Stimulated activated CD4-positive, alpha-beta T cell treated with anti-CD3 and anti-CD28 coated beads, Interleukin-1b, Interleukin-23, amount 100 ng/mL, for 1 hour (primary cell): ENCODE measurements around the gene MRTFA.

Experiments used
- DNase-seq, 2 donors: peaks; one replicate each; pipeline ENCODE4 v3.0.0-alpha.2; 2020; ENCODE audit warnings: low read depth in 2 of 2

The MRTFA gene

GRCh38 chr22:40463683-40464082 lies 172.8 kb downstream of the MRTFA start:
- DNase-seq: no peak

DNA sequence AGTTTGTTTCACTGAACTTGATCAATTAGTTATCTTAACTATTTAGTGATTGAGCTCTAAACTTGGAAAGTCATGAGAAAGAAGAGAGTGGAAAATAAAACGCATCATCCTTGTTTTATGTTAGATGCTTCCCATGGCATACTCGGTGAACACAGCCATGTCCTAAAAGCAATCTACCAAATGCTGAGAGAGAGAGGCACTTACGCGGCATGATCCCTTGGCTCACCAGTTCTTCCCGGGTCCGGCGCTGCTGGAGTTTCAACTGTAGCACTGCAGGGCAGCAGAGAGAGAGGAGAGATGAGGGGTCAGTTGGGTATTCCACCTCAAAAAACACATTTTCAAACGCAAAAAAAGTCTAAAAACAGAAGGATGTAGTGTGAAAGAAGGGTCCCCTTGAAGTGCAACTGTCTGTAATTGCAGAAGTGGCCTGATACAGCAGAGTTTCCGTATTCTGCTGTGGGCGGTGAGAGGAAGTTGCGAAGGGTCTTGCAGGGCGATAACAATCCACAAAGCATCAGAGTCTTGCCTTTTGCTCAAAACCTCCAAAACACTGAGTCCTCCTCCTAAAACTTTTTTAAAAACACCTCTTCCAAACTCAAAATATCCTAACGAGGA lies 173.4 kb downstream of the MRTFA start:
- no peak for DNase-seq

DNA sequence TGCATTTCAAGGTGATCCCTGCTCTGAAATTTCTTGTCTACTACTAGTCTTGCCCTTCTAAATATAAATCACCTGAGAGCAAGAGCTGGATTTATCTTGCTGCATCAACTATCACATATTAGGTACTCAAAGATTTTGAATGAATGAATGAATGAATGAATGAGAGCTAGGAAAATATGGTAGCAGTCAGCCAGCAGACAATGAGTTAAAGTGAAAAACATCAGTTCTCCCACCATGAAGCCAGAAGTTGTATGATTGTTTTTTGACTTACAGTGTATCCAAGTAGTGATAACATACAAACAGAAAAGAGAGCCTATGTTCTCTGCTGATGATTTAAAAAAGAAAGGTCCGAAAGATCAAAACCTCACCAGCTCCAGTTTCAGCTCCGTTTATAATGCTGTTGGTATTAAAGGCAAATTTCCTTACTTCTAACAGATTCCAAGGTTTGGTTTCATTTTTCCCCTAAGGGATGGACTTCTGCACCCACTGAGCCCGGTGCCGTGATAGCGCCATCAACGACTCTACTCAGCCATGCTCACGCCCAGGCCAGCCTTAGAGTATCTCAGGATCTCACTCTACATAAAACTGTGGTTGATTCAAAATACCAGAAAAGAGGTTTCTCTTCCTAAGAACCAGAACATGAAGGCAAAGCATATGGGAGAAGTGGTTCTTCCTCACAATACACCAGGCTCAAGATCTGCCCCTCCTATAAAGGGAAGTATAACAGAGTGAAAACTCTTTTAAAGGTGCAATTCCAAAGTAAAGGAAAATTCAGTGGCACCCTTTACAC lies 174.1 kb downstream of the MRTFA start:
- no peak for DNase-seq

DNA sequence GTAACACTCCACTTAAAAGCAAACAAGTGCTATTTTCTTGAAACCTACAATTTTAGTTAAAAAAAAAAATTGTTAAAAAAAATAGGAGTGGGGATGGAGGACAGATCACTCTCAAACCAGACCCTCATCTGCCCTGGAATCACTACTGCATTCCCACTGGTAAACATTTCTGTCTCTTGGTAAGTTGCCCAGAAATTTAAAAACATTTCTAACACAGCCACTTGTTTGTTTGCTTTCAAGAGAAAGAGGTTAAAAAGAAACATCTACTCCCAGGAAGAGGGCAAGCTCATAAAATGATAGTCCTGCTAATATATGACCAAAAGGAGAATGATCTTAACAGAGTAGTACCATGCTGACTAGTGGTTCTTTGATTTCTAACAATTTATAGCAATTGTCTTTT lies 182.8 kb downstream of the MRTFA start:
- DNase-seq: no peak

- no peak for DNase-seq
These were observed 183.6 kb downstream of the MRTFA start for GRCh38 chr22:40452730-40453487.

- DNase-seq: no peak
These were observed 185.3 kb downstream of the MRTFA start for GRCh38 chr22:40451210-40451609.

- DNase-seq: no peak
These were observed 185.9 kb downstream of the MRTFA start for GRCh38 chr22:40450616-40451015.

DNA sequence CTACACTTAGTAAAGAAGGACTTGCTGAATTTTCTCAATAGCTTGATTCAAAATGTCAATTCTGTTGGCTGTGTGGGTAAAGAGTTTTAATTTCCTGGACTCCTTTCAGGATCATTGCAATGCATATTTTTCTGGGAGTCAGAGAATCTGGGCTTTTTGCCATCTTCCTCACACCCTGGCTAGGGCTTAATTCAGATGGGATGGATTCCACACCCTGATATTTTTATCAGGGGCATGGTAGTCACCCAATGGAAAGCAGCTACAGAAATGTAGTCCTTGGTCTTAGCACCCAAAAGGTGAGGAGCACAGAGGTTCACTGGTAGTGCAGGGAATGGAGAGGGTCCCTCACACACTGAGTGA lies 186.9 kb downstream of the MRTFA start:
- DNase-seq: no peak

GRCh38 chr22:40446203-40446602 lies 190.3 kb downstream of the MRTFA start:
- DNase-seq: no peak

DNA sequence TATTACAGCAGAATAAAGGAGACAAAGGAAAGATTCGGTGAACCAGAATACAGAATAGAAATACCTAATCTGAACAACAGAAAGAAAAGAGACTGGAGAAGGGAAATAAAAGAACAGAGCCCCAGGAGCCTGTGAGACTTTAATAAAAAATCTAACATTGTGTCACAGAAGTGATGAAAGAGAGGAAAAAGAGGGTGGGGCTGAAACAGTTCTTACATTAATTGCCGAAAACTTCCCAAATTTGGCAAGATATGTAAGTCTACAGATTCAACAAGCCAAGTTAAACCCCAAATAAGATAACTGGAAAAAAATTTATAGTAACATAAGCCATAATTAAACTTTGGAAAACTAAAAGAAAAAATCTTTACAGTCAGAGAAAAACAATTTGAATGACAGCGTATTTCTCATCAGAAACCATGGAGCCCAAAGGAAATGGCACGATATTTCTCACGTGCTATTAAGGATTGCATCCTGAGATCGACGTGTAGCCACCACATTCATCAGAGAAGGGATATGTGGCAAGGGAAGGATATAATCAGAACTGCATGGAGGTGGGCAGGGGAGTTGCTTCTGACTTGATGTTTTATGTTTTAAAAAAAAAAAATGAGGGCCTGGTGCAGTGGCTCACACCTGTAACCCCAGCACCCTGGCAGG lies 192.2 kb downstream of the MRTFA start:
- DNase-seq: no peak

GRCh38 chr22:40443732-40444131 lies 192.8 kb downstream of the MRTFA start:
- DNase-seq: no peak

GRCh38 chr22:40441761-40442390 lies 194.6 kb downstream of the MRTFA start:
- no peak for DNase-seq

GRCh38 chr22:40436505-40437431 lies 199.8 kb downstream of the MRTFA start:
- DNase-seq: no peak

DNA sequence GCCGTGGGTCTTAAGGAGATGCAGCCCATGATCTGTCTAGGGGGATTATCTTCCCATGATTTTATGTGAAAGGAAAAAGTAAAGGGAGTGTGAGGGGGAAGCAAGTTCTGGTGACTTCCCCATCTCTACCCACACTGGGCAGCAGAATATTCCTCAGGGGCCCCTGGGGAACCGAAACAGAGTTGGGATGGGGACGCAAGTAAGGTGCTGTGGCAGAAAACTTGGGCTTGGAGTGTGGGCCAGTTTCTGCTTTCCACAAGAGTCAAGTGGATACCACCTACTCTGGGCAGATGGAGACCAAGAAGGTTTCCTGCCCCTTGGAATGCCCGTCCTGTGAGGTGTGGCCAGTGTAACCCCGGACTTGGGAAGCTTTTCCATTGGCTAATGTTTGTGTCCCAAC lies 201.8 kb downstream of the MRTFA start:
- no peak for DNase-seq

DNA sequence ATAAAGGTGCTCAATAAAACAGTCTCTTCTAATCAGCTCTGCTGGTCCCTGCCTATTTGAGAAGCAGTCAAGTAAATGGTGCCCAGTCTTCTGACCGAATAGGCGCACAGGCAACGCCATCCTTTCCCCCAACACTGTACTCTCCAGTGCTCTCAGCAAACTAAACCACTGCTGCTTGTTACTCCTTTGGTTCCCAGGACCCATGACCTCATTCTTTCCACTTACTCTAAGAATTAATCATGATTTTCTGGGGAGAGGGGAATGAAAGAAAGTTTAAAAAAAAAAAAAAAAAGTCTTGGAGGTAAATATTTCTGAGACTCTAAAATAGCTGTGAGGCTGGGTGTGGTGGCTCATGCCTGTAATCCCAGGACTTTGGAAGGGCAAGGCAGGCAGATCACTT lies 202.4 kb downstream of the MRTFA start:
- no peak for DNase-seq

DNA sequence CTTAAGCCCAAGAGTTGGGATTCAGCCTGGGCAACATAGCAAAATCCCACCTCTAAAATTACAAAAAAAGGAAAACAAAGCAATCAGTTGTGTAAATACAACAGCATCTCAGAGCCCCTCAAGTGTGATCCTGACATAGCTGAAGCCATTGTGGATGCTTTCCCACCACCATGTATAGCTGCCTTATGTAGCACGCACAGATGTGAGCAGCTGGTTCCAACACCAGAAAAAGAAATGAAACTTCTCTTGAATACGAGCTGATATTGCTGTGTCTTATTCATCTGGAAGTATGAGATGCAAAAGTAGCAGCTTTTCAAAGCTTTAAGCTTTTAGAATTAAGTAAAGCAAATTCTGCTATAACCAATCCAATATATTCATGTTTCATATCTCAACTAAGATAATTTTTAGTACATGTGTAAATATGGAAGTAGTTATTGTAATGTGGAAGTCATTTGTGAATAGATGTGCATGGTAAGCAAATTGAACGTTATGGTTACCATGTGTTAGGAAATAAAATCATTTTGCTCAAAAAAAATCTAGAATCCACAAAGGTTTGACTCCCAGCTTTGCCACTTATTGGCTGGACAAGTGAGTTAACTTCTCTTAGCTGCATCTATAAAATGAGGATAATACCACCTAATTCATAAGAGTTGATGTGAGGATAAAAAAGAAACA lies 203.0 kb downstream of the MRTFA start:
- DNase-seq: no peak

DNA sequence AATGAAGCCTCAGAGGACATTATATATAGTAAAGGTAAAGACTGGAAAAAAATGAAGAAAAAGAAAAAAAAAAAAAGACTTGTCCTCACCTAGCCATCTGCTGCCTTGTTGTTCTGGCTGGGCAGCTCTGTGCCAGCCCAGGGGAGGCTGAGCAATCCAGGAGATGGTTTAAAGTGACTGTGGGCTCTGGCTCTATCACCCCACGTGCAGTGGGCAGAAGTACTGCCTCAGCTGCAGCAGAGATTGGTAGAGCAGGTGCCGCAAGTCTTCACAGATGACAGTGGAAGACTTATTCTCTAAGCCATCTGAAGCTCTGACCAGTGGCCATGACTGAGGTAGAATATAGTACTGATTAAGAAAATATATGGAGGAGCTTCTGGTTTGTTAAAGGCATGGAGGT lies 203.9 kb downstream of the MRTFA start:
- no peak for DNase-seq

GRCh38 chr22:40432157-40432556 lies 204.4 kb downstream of the MRTFA start:
- no peak for DNase-seq

GRCh38 chr22:40430991-40431390 lies 205.5 kb downstream of the MRTFA start:
- no peak for DNase-seq

DNA sequence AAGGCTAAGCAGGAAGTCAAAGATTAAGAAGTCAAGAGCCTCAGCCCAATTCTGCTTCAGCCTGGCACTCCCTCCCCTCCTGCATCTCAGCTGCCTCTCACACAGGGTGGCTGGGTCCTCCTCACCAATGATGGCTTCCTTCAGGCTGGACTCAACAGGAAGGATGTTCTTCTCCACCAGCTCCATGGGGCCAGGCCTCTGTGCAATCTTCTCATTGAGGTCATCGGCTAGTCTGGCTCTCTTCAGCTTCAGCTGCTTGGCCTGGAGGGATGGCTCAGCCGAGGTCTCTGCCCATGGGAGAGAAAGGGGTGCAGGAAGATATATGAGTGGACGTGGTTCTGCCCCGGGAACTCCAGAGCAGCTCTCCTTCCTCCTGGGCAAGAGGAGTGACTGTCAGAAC lies 207.0 kb downstream of the MRTFA start:
- DNase-seq: no peak
